ENCODE results near the gene LENG1. TPM values are rescaled to one million over a fixed set of nuclear protein-coding genes. Genes with fewer than 3 reads are reported as not detected.
"Not testable (repeated sequence)": the region's sequence is repeated elsewhere in the genome, so short reads cannot be mapped to it uniquely, and the experiment has no call there.

Gene LENG1
- total RNA-seq, result 12.1 TPM
- 11.9 TPM for polyA plus RNA-seq
- long read RNA-seq, donor 1, partial matches to known transcripts, result 0 of 1 reads
- long read RNA-seq, donor 1, other reads (novel, unspliced or antisense), result 0 of 1 reads
- long read RNA-seq, donor 2, transcript LENG1-201 (4 exons, 1,542 nt), result major isoform, 17 of 22 reads
- long read RNA-seq, donor 2, partial matches to known transcripts, result 5 of 22 reads
- long read RNA-seq, donor 2, other reads (novel, unspliced or antisense), result 0 of 22 reads
- long read RNA-seq, donor 3, transcript LENG1-201 (4 exons, 1,542 nt), result major isoform, 18 of 18 reads
- long read RNA-seq, donor 3, partial matches to known transcripts, result 0 of 18 reads
- long read RNA-seq, donor 3, other reads (novel, unspliced or antisense), result 0 of 18 reads
- long read RNA-seq, donor 4, transcript LENG1-201 (4 exons, 1,542 nt), result major isoform, 5 of 5 reads
- long read RNA-seq, donor 4, partial matches to known transcripts, result 0 of 5 reads
- long read RNA-seq, donor 4, other reads (novel, unspliced or antisense), result 0 of 5 reads
- long read RNA-seq, donor 5, transcript LENG1-201 (4 exons, 1,542 nt), result major isoform, 6 of 12 reads
- long read RNA-seq, donor 5, partial matches to known transcripts, result 6 of 12 reads
- long read RNA-seq, donor 5, other reads (novel, unspliced or antisense), result 0 of 12 reads
- long read RNA-seq, donor 6, transcript LENG1-201 (4 exons, 1,542 nt), result major isoform, 7 of 7 reads
- long read RNA-seq, donor 6, partial matches to known transcripts, result 0 of 7 reads
- long read RNA-seq, donor 6, other reads (novel, unspliced or antisense), result 0 of 7 reads
- long read RNA-seq, donor 7, transcript LENG1-201 (4 exons, 1,542 nt), result major isoform, 6 of 36 reads
- long read RNA-seq, donor 7, partial matches to known transcripts, result 20 of 36 reads
- long read RNA-seq, donor 7, other reads (novel, unspliced or antisense), result 10 of 36 reads
- long read RNA-seq, donor 8, partial matches to known transcripts, result 0 of 4 reads
- long read RNA-seq, donor 8, other reads (novel, unspliced or antisense), result 0 of 4 reads
- long read RNA-seq, donor 9, transcript LENG1-201 (4 exons, 1,542 nt), result major isoform, 6 of 6 reads
- long read RNA-seq, donor 9, partial matches to known transcripts, result 0 of 6 reads
- long read RNA-seq, donor 9, other reads (novel, unspliced or antisense), result 0 of 6 reads
- long read RNA-seq, donor 10, partial matches to known transcripts, result 5 of 9 reads
- long read RNA-seq, donor 10, other reads (novel, unspliced or antisense), result 0 of 9 reads

DNA sequence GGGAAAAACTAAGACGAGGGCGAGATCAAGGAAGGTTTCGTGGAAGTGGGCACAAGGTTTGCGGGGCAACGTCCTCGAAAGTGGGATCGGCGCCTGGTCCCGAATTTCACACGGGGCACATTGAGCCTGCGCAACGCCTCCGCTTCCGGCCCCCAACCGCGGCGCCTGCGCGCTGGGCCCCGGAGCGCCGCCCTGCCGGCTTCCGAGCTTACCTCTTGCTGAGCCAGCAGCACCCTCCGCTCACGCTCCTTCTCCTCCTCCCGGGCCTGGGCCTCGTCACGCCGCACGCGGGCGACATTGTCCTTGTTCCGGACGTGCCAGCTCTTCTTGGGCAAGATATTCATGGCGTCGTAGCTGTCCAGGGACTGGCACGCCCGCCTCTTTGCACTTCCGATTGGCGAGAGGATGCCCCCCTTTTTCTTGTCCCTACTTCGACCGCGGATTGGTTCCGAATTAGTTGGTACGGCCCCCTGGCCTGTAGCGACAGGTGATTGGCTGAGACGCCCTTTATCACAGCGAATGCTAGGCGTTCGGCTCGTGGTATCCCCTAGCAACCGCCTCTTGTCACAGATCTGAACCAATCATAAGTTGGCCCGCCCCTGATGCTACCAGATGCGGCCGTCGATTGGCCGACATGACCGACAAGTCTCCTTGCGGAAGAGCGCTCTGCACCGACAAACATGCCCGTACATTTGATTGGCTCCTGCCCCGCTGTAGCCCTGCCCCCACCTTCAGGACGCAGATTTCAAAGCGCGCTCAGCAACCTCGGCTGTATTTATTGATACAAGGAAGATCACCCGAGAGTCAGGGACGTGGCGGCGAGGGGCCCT lies at the start of gene LENG1:
Gene LENG1 (minus strand): TSS at position 370 of the 830 bp plus-strand sequence. CDS start 26 bp downstream, at position 344.
- Histone ChIP-seq H3K27ac (ENCODE audit: low read depth in 1 of 2, low read length in 1 of 2) (peak within 1 kb of the TSS; percentile 96 to 100), H3K9me3 (ENCODE audit: control insufficient read depth in 2 of 2, insufficient read depth in 1 of 2, low read length in 1 of 2) (peaks cover 0 to 13% of the 10 kb centered on the region in 2 donors), H3K4me3 (ENCODE audit: low read length in 2 of 2) (peak within 1 kb of the TSS; percentile 72 to 98), H3K4me1 (ENCODE audit: control insufficient read depth in 2 of 2, insufficient read depth in 2 of 2, low read length in 2 of 2) (peaks cover 34 to 69% of the 10 kb centered on the region in 2 donors), H3K27me3 (ENCODE audit: control insufficient read depth in 2 of 2, insufficient read depth in 1 of 2, low read length in 1 of 2) (peaks cover 3 to 28% of the 10 kb centered on the region in 2 donors), H3K36me3 (ENCODE audit: control insufficient read depth in 2 of 2, insufficient read depth in 2 of 2, low read length in 1 of 2) (peaks cover 34 to 39% of the 10 kb centered on the region in 2 donors)
- WGBS, result under 1% methylated on average over 72 of the region's 72 CpGs
- DNase-seq (ENCODE audit: low read depth in 6 of 9, low spot score in 9 of 9), result peak; percentile 99 to 100 (median 100)

DNA sequence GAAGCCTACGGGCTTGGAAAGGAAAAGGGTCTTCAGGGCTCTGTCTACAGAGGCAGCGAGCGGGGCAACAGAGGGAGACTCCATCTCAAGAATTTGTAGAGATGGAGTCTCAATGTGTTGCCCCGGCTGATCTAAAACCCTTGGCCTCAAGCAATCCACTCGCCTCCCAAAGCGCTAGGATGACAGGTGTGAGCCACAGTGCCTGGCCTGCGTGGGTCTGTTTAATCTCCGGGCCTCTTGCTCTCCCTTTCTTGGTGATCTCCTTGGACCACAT lies 49.2 kb upstream of the LENG1 start:
- Histone ChIP-seq H3K9me3 (ENCODE audit: control insufficient read depth in 2 of 2, insufficient read depth in 1 of 2, low read length in 1 of 2) (peaks cover 0 to 5% of the 10 kb centered on the region in 2 donors), H3K4me3 (ENCODE audit: low read length in 2 of 2) (no peak overlapping the region), H3K27ac (ENCODE audit: low read depth in 1 of 2, low read length in 1 of 2) (peak overlapping the region in 1 of 2 donors; percentile 46), H3K4me1 (ENCODE audit: control insufficient read depth in 2 of 2, insufficient read depth in 2 of 2, low read length in 2 of 2) (peaks cover 17 to 39% of the 10 kb centered on the region in 2 donors), H3K27me3 (ENCODE audit: control insufficient read depth in 2 of 2, insufficient read depth in 1 of 2, low read length in 1 of 2) (no peaks in the 10 kb centered on the region), H3K36me3 (ENCODE audit: control insufficient read depth in 2 of 2, insufficient read depth in 2 of 2, low read length in 1 of 2) (peaks cover 48 to 52% of the 10 kb centered on the region in 2 donors)
- 91% methylated on average over 8 of the region's 8 CpGs for WGBS
- DNase-seq (ENCODE audit: low read depth in 6 of 9, low spot score in 9 of 9), result no peak

DNA sequence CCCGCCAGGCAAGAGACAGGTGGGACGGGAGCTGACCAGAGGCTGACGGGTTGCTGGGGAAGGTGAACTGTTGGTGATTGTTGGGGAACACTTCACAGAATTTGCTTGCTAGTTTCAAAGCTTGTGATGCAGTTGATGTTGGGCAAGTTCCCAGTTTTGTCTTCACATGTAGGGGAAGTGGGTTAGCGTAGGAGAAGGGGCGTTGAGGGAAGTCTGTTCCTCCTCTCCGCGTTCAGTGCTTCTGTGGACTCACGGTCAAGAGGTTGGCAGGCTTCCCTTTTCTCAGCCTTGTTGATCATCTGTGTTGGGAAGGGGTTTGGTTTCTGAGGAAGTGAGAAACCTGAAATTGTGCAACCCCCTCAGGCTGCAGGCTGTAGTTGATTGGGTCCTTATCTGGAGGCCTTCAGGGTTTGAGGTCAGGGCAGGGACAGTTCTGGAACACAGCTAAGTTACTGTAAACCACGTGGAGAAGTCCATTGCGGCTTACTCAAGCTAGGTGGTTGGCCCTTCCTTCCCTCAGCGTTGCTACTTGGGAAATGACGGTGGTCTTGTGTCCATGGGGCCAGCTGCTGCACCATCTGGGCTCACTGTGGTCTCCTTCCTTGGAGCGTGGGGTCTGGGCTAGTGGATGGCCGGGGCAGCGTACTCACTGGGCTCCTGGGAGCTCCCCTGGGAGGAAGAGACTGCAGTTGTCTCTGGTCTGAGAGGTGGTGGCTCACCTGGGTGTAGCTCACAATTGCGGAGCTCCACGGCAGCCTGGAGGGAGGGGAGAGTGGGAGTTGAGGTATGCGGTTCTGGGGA lies 48.7 kb upstream of the LENG1 start:
- no peaks in the 10 kb centered on the region for H3K27me3 ChIP-seq (ENCODE audit: control insufficient read depth in 2 of 2, insufficient read depth in 1 of 2, low read length in 1 of 2)
- peak in 1 of 9 donors; percentile 56 for DNase-seq (ENCODE audit: low read depth in 6 of 9, low spot score in 9 of 9)
- H3K4me1 ChIP-seq (ENCODE audit: control insufficient read depth in 2 of 2, insufficient read depth in 2 of 2, low read length in 2 of 2), result peaks cover 19 to 43% of the 10 kb centered on the region in 2 donors
- peaks cover 53 to 57% of the 10 kb centered on the region in 2 donors for H3K36me3 ChIP-seq (ENCODE audit: control insufficient read depth in 2 of 2, insufficient read depth in 2 of 2, low read length in 1 of 2)
- peaks cover 0 to 5% of the 10 kb centered on the region in 2 donors for H3K9me3 ChIP-seq (ENCODE audit: control insufficient read depth in 2 of 2, insufficient read depth in 1 of 2, low read length in 1 of 2)
- WGBS, result 26% methylated on average over 18 of the region's 18 CpGs
- H3K4me3 ChIP-seq (ENCODE audit: low read length in 2 of 2), result no peak overlapping the region
- H3K27ac ChIP-seq (ENCODE audit: low read depth in 1 of 2, low read length in 1 of 2), result peak overlapping the region; percentile 37 to 61

- Histone ChIP-seq H3K4me3 (ENCODE audit: low read length in 2 of 2) (no peak overlapping the region), H3K27ac (ENCODE audit: low read depth in 1 of 2, low read length in 1 of 2) (peak overlapping the region; percentile 32 to 37), H3K27me3 (ENCODE audit: control insufficient read depth in 2 of 2, insufficient read depth in 1 of 2, low read length in 1 of 2) (no peaks in the 10 kb centered on the region), H3K36me3 (ENCODE audit: control insufficient read depth in 2 of 2, insufficient read depth in 2 of 2, low read length in 1 of 2) (peaks cover 59 to 63% of the 10 kb centered on the region in 2 donors), H3K9me3 (ENCODE audit: control insufficient read depth in 2 of 2, insufficient read depth in 1 of 2, low read length in 1 of 2) (peaks cover 0 to 5% of the 10 kb centered on the region in 2 donors), H3K4me1 (ENCODE audit: control insufficient read depth in 2 of 2, insufficient read depth in 2 of 2, low read length in 2 of 2) (peaks cover 19 to 48% of the 10 kb centered on the region in 2 donors)
- 24% methylated on average over 5 of the region's 5 CpGs for WGBS
- no peak for DNase-seq (ENCODE audit: low read depth in 6 of 9, low spot score in 9 of 9)
These were observed 48.1 kb upstream of the LENG1 start for GRCh38 chr19:54207676-54207982.

DNA sequence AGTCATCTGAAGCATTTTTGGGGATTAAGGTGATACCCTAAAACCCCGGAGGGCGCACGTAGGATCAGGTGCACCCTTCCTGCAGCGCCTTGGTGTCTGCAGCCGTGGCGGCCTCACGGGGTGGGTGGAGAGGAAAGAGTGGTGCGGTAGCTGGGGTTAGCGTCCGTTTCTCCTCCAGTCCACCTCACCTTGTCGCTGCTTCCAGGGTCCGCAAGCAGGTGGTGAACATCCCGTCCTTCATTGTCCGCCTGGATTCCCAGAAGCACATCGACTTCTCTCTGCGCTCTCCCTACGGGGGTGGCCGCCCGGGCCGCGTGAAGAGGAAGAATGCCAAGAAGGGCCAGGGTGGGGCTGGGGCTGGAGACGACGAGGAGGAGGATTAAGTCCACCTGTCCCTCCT lies 47.7 kb upstream of the LENG1 start:
- H3K4me3 ChIP-seq (ENCODE audit: low read length in 2 of 2); H3K9me3 ChIP-seq (ENCODE audit: control insufficient read depth in 2 of 2, insufficient read depth in 1 of 2, low read length in 1 of 2); H3K27me3 ChIP-seq (ENCODE audit: control insufficient read depth in 2 of 2, insufficient read depth in 1 of 2, low read length in 1 of 2); DNase-seq (ENCODE audit: low read depth in 6 of 9, low spot score in 9 of 9): not testable (repeated sequence)
- peaks cover 22 to 53% of the 10 kb centered on the region in 2 donors for H3K4me1 ChIP-seq (ENCODE audit: control insufficient read depth in 2 of 2, insufficient read depth in 2 of 2, low read length in 2 of 2)
- H3K27ac ChIP-seq (ENCODE audit: low read depth in 1 of 2, low read length in 1 of 2), result peak overlapping the region in 1 of 2 donors; percentile 33
- 87% methylated on average over 23 of the region's 23 CpGs for WGBS
- peaks cover 63 to 67% of the 10 kb centered on the region in 2 donors for H3K36me3 ChIP-seq (ENCODE audit: control insufficient read depth in 2 of 2, insufficient read depth in 2 of 2, low read length in 1 of 2)

- H3K27me3 ChIP-seq (ENCODE audit: control insufficient read depth in 2 of 2, insufficient read depth in 1 of 2, low read length in 1 of 2), result no peaks in the 10 kb centered on the region
- peaks cover 23 to 57% of the 10 kb centered on the region in 2 donors for H3K4me1 ChIP-seq (ENCODE audit: control insufficient read depth in 2 of 2, insufficient read depth in 2 of 2, low read length in 2 of 2)
- H3K27ac ChIP-seq (ENCODE audit: low read depth in 1 of 2, low read length in 1 of 2), result no peak overlapping the region
- peaks cover 0 to 5% of the 10 kb centered on the region in 2 donors for H3K9me3 ChIP-seq (ENCODE audit: control insufficient read depth in 2 of 2, insufficient read depth in 1 of 2, low read length in 1 of 2)
- WGBS, result 85% methylated on average over 13 of the region's 13 CpGs
- DNase-seq (ENCODE audit: low read depth in 6 of 9, low spot score in 9 of 9), result no peak
- H3K4me3 ChIP-seq (ENCODE audit: low read length in 2 of 2), result no peak overlapping the region
- peaks cover 66 to 71% of the 10 kb centered on the region in 2 donors for H3K36me3 ChIP-seq (ENCODE audit: control insufficient read depth in 2 of 2, insufficient read depth in 2 of 2, low read length in 1 of 2)
These were observed 47.3 kb upstream of the LENG1 start for GRCh38 chr19:54206831-54207177.

- 96% methylated on average over 27 of the region's 27 CpGs for WGBS
- H3K36me3 ChIP-seq (ENCODE audit: control insufficient read depth in 2 of 2, insufficient read depth in 2 of 2, low read length in 1 of 2), result peaks cover 66 to 77% of the 10 kb centered on the region in 2 donors
- no peak for DNase-seq (ENCODE audit: low read depth in 6 of 9, low spot score in 9 of 9)
- H3K4me1 ChIP-seq (ENCODE audit: control insufficient read depth in 2 of 2, insufficient read depth in 2 of 2, low read length in 2 of 2), result peaks cover 28 to 62% of the 10 kb centered on the region in 2 donors
- no peak overlapping the region for H3K27ac ChIP-seq (ENCODE audit: low read depth in 1 of 2, low read length in 1 of 2)
- no peaks in the 10 kb centered on the region for H3K27me3 ChIP-seq (ENCODE audit: control insufficient read depth in 2 of 2, insufficient read depth in 1 of 2, low read length in 1 of 2)
- peaks cover 0 to 5% of the 10 kb centered on the region in 2 donors for H3K9me3 ChIP-seq (ENCODE audit: control insufficient read depth in 2 of 2, insufficient read depth in 1 of 2, low read length in 1 of 2)
- no peak overlapping the region for H3K4me3 ChIP-seq (ENCODE audit: low read length in 2 of 2)
These were observed 46.7 kb upstream of the LENG1 start for GRCh38 chr19:54206030-54206830.
